WTC11 (cell line): ENCODE measurements around the gene PRPSAP2. TPM values are rescaled to one million over a fixed set of nuclear protein-coding genes. Genes with fewer than 3 reads are reported as not detected.

Source experiments
- ATAC-seq: fragments of 200-7000 bp; cut with Tn5 transposase; 2 replicates; pipeline ENCODE4 v1.10.0; 2021; ENCODE audit warnings: mild to moderate bottlenecking, moderate library complexity
- CTCF ChIA-PET: fragments of 300-600 bp; sonication (Branson Sonifier 250); formaldehyde crosslinking; loops from one replicate; lab custom pipeline; 2021; ENCODE audit warnings: antibody characterized with exemption; lab: Charles Lee
- POLR2A ChIA-PET: fragments of 350-600 bp; sonication (Branson Sonifier 250); formaldehyde crosslinking; loops from one replicate; lab custom pipeline; 2021; ENCODE audit warnings: antibody characterized with exemption; lab: Charles Lee
- DNase-seq: peaks from one replicate; pipeline ENCODE4 v3.0.0; 2021; ENCODE audit warnings: low spot score
- H3K27ac Mint-ChIP-seq: 2 replicates; pipeline ENCODE4 v1.8.0; 2021; ENCODE audit warnings: mixed read lengths
- H3K27me3 Mint-ChIP-seq: 2 replicates; pipeline ENCODE4 v1.8.0; 2021; ENCODE audit warnings: low read depth, mild to moderate bottlenecking, moderate library complexity, mixed read lengths
- H3K36me3 Mint-ChIP-seq: 2 replicates; pipeline ENCODE4 v1.8.0; 2021; ENCODE audit warnings: mixed read lengths
- H3K4me1 Mint-ChIP-seq: 2 replicates; pipeline ENCODE4 v1.8.0; 2022; ENCODE audit warnings: mixed read lengths
- H3K4me3 Mint-ChIP-seq: 2 replicates; pipeline ENCODE4 v1.8.0; 2021; ENCODE audit warnings: mild to moderate bottlenecking, moderate library complexity, mixed read lengths
- H3K9me3 Mint-ChIP-seq: 2 replicates; pipeline ENCODE4 v1.8.0; 2021; ENCODE audit warnings: mixed read lengths
- ARID4B ChIP-seq: sonication (generic); formaldehyde crosslinking; IDR thresholded peaks from 2 replicates; pipeline ENCODE4 v1.8.0; 2023; ENCODE audit warnings: missing genetic modification reagents, mild to moderate bottlenecking, borderline replicate concordance
- HMGXB4 ChIP-seq: sonication (generic); formaldehyde crosslinking; IDR thresholded peaks from 2 replicates; pipeline ENCODE4 v1.8.1; 2023; ENCODE audit warnings: mild to moderate bottlenecking, moderate library complexity, missing genetic modification reagents
- NFYB ChIP-seq: sonication (generic); formaldehyde crosslinking; conservative IDR thresholded peaks from 2 replicates; pipeline ENCODE4 v1.8.0; 2022; ENCODE audit warnings: low read depth, missing genetic modification reagents
- SOX15 ChIP-seq: fragments of 250-450 bp; sonication (Bioruptor Pico); IDR thresholded peaks from 2 replicates; pipeline ENCODE4 v1.9.0; 2021; ENCODE audit warnings: mild to moderate bottlenecking
- TEAD1 ChIP-seq: sonication (generic); formaldehyde crosslinking; IDR thresholded peaks from 2 replicates; pipeline ENCODE4 v1.8.0; 2022; ENCODE audit warnings: mild to moderate bottlenecking, missing genetic modification reagents
- ZBTB43 ChIP-seq: sonication (generic); formaldehyde crosslinking; IDR thresholded peaks from 2 replicates; pipeline ENCODE4 v1.8.1; 2023; ENCODE audit warnings: mild to moderate bottlenecking, missing genetic modification reagents
- ZNF281 ChIP-seq: sonication (generic); formaldehyde crosslinking; IDR thresholded peaks from 2 replicates; pipeline ENCODE4 v1.8.0; 2023; ENCODE audit warnings: mild to moderate bottlenecking, missing genetic modification reagents
- ZNF396 ChIP-seq: fragments of 250-450 bp; sonication (Bioruptor Pico); IDR thresholded peaks from 2 replicates; pipeline ENCODE4 v1.8.0; 2021; ENCODE audit warnings: mild to moderate bottlenecking, moderate library complexity, borderline replicate concordance
- ZNF416 ChIP-seq: fragments of 250-450 bp; sonication (Bioruptor Pico); IDR thresholded peaks from 2 replicates; pipeline ENCODE4 v1.9.0; 2021; ENCODE audit warnings: mild to moderate bottlenecking, inconsistent platforms
- ZNF423 ChIP-seq: fragments of 250-450 bp; sonication (Bioruptor Pico); IDR thresholded peaks from 2 replicates; pipeline ENCODE4 v2.1.2; 2022; ENCODE audit warnings: mild to moderate bottlenecking, moderate library complexity
- ZNF532 ChIP-seq: fragments of 250-450 bp; sonication (Bioruptor Pico); IDR thresholded peaks from 2 replicates; pipeline ENCODE4 v1.9.0; 2021; ENCODE audit warnings: mild to moderate bottlenecking, borderline replicate concordance
- total RNA-seq: library from RNA; stranded (reverse); gene quantifications from 3 replicates; pipeline ENCODE4 v1.2.3, GENCODE V29; 2021

PRPSAP2 gene
- total RNA-seq, 1 experiment from 2014 or later, result 50.9 TPM

- TF ChIP-seq ZBTB43 (CRISPR knock-in tag) (no peak), ZNF396 (CRISPR knock-in tag) (no peak), ZNF416 (no peak), SOX15 (CRISPR knock-in tag) (no peak), ARID4B (CRISPR knock-in tag) (no peak), NFYB (no peak), ZNF281 (no peak), ZNF532 (CRISPR knock-in tag) (no peak), TEAD1 (CRISPR knock-in tag) (no peak), ZNF423 (CRISPR knock-in tag) (no peak)
- CTCF ChIA-PET, result no interaction called here
- H3K27me3 Mint-ChIP-seq, result no peaks in the 10 kb centered on the region
- no peak for ATAC-seq
- POLR2A ChIA-PET, result no interaction called here
- DNase-seq, result no peak
- no peaks in the 10 kb centered on the region for H3K36me3 Mint-ChIP-seq
- H3K27ac Mint-ChIP-seq, result no peak overlapping the region
- H3K4me3 Mint-ChIP-seq, result no peak overlapping the region
- no peaks in the 10 kb centered on the region for H3K4me1 Mint-ChIP-seq
- no peaks in the 10 kb centered on the region for H3K9me3 Mint-ChIP-seq
These were observed 98.7 kb downstream of the PRPSAP2 start for GRCh38 chr17:18956581-18956980.

- no peaks in the 10 kb centered on the region for H3K36me3 Mint-ChIP-seq
- H3K27ac Mint-ChIP-seq, result no peak overlapping the region
- DNase-seq, result no peak
- H3K4me3 Mint-ChIP-seq, result no peak overlapping the region
- H3K4me1 Mint-ChIP-seq, result peaks cover 8% of the 10 kb centered on the region
- H3K9me3 Mint-ChIP-seq, result no peaks in the 10 kb centered on the region
- ATAC-seq, result no peak
- ChIA-PET CTCF (interaction anchor here (1.3 kb wide), 1 partner anchor 29 kb away, joined by 3 read pairs; no protein-coding TSS in a partner anchor), POLR2A (no interaction called here)
- H3K27me3 Mint-ChIP-seq, result no peaks in the 10 kb centered on the region
- TF ChIP-seq HMGXB4 (CRISPR knock-in tag), result no peak
These were observed 99.9 kb downstream of the PRPSAP2 start for GRCh38 chr17:18957831-18958230.
